Adipocyte (in vitro differentiated cells): Measurements from ENCODE around the gene SLC35F1.
A peak's percentile ranks its signal among the peaks of the same experiment; 100 is the strongest.
"Not testable (repeated sequence)": the region's sequence is repeated elsewhere in the genome, so short reads cannot be mapped to it uniquely, and the experiment has no call there.

Source experiments
- DNase-seq: peaks from one replicate; pipeline ENCODE4 v3.0.0-alpha.2; 2015; ENCODE audit warnings: low read depth
- H3K27me3 ChIP-seq: replicated peaks from 2 replicates; pipeline ENCODE4 v1.7.0; 2013; ENCODE audit warnings: mild to moderate bottlenecking, low read length, moderate library complexity; ENCODE audit not compliant: control insufficient read depth, insufficient read depth
- H3K36me3 ChIP-seq: 2 replicates; pipeline ENCODE4 v1.7.0; 2013; ENCODE audit warnings: low read length, mild to moderate bottlenecking, moderate library complexity; ENCODE audit not compliant: control insufficient read depth, insufficient read depth, severe bottlenecking
- H3K4me1 ChIP-seq: 2 replicates; pipeline ENCODE4 v1.7.0; 2013; ENCODE audit warnings: mild to moderate bottlenecking, low read length, moderate library complexity; ENCODE audit not compliant: control insufficient read depth, insufficient read depth
- H3K4me3 ChIP-seq: 2 replicates; pipeline ENCODE4 v1.7.0; 2013; ENCODE audit warnings: mild to moderate bottlenecking, low read length, moderate library complexity
- H3K9ac ChIP-seq: 2 replicates; pipeline ENCODE4 v1.7.0; 2013; ENCODE audit warnings: mild to moderate bottlenecking, low read length, moderate library complexity
- H3K9me3 ChIP-seq: 2 replicates; pipeline ENCODE4 v1.7.0; 2013; ENCODE audit warnings: mild to moderate bottlenecking, low read length, moderate library complexity; ENCODE audit not compliant: control insufficient read depth

Gene SLC35F1

DNA sequence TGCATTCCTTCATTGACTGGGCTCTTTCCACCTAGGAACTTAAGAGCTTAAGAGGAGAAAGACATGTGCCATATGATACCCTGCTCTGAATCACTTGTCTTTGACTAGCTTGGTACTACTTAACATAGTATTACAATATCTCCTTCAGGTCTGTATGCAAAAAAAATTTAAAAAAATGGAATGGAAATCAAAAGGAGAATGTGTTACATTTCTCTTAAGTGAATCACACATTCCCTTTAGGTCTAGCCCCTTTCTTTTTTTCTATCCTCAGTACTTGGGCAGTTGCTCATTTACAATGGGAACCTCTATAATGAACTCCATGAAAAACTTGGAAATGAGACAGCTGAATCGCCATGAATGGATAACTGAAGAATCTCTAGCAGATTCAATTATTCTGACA is 53.8 kb downstream of the SLC35F1 start:
- no peaks in the 10 kb centered on the region for H3K9me3 ChIP-seq
- no peak for DNase-seq
- H3K4me1 ChIP-seq: no peaks in the 10 kb centered on the region
- H3K27me3 ChIP-seq: no peaks in the 10 kb centered on the region
- H3K9ac ChIP-seq: no peak overlapping the region
- no peak overlapping the region for H3K4me3 ChIP-seq
- no peaks in the 10 kb centered on the region for H3K36me3 ChIP-seq

DNA sequence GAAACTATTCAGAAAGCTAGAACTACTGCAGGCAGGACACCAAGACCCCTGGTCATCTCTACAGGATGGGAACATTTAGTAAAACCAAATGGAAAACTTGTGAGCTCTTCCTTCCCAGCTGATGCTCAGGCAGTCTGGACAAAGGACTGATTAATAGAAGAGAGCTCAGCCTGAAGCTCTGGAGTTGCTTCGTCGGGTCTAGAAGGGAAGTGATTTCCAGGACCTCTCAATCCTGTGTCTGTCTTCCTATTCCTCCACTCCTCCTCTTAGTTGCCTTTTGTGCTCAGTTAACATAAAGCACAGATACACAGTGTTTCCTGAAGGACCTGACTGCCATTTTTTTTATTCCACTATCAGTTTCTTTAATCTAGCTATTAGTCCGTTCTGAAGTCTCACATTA is 54.2 kb downstream of the SLC35F1 start:
- Histone ChIP-seq H3K4me3 (no peak overlapping the region), H3K27me3 (no peaks in the 10 kb centered on the region), H3K36me3 (no peaks in the 10 kb centered on the region), H3K9me3 (no peaks in the 10 kb centered on the region), H3K9ac (no peak overlapping the region), H3K4me1 (no peaks in the 10 kb centered on the region)
- no peak for DNase-seq

- H3K27me3 ChIP-seq, DNase-seq, H3K9ac ChIP-seq, H3K4me1 ChIP-seq, H3K36me3 ChIP-seq, H3K9me3 ChIP-seq, H3K4me3 ChIP-seq: not testable (repeated sequence)
Observed at GRCh38 chr6:117965763-117966162, 58.7 kb downstream of the SLC35F1 start.

GRCh38 chr6:117971637-117972036 is 64.6 kb downstream of the SLC35F1 start:
- no peaks in the 10 kb centered on the region for H3K4me1 ChIP-seq
- H3K9me3 ChIP-seq: no peaks in the 10 kb centered on the region
- no peak for DNase-seq
- no peaks in the 10 kb centered on the region for H3K36me3 ChIP-seq
- no peak overlapping the region for H3K9ac ChIP-seq
- H3K4me3 ChIP-seq: no peak overlapping the region
- no peaks in the 10 kb centered on the region for H3K27me3 ChIP-seq

- no peaks in the 10 kb centered on the region for H3K9me3 ChIP-seq
- no peak overlapping the region for H3K9ac ChIP-seq
- no peaks in the 10 kb centered on the region for H3K27me3 ChIP-seq
- peaks cover 3% of the 10 kb centered on the region for H3K4me1 ChIP-seq
- H3K36me3 ChIP-seq: no peaks in the 10 kb centered on the region
- DNase-seq: no peak
- no peak overlapping the region for H3K4me3 ChIP-seq
Observed at GRCh38 chr6:117974914-117975627, 68.0 kb downstream of the SLC35F1 start.

GRCh38 chr6:117976030-117976651 is 69.1 kb downstream of the SLC35F1 start:
- no peak overlapping the region for H3K4me3 ChIP-seq
- peaks cover 3% of the 10 kb centered on the region for H3K4me1 ChIP-seq
- peak; percentile 58 for DNase-seq
- no peaks in the 10 kb centered on the region for H3K27me3 ChIP-seq
- H3K9ac ChIP-seq: no peak overlapping the region
- H3K36me3 ChIP-seq: no peaks in the 10 kb centered on the region
- H3K9me3 ChIP-seq: no peaks in the 10 kb centered on the region

DNA sequence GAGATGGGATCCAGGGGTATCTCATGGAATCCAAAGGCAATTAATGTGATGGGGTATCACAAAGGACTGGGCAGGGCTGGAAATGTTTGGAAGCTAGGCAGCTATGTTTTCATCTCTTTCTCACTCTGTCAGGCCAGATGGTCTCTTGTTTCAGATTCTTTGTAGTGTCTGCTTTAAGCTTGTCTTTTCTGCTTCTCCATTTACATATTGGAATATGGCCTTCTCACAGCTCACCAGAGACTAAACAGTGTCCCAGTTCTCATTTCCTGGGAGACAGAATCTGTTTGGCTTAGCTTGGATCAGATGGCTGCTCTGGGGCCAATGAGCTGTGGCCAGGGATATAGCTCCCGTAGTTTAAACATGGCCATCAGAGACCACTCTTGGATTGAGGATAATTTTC is 78.9 kb downstream of the SLC35F1 start:
- H3K27me3 ChIP-seq: no peaks in the 10 kb centered on the region
- no peaks in the 10 kb centered on the region for H3K36me3 ChIP-seq
- H3K4me1 ChIP-seq: no peaks in the 10 kb centered on the region
- no peak for DNase-seq
- H3K4me3 ChIP-seq: no peak overlapping the region
- no peaks in the 10 kb centered on the region for H3K9me3 ChIP-seq
- H3K9ac ChIP-seq: no peak overlapping the region

DNA sequence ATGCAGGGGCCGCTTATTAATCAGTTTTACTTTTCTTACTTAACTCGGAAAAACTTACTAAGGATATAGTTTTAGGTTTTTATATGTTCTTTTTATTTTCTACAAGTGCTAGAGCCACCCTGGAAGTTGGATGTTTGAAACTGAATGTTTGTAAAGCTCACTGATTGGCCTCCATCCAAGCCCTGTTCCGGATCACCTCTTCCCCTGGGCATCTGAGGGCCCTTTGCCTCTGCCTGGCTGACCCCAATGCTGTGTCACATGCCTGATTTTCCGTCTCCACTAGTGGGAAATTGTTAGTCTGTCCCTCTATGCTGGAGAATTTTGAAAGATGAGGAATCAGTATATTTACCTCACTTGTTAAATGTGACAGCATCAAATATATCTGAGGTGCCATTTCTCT is 79.3 kb downstream of the SLC35F1 start:
- no peaks in the 10 kb centered on the region for H3K36me3 ChIP-seq
- H3K9ac ChIP-seq: no peak overlapping the region
- no peak overlapping the region for H3K4me3 ChIP-seq
- DNase-seq: no peak
- no peaks in the 10 kb centered on the region for H3K27me3 ChIP-seq
- H3K9me3 ChIP-seq: no peaks in the 10 kb centered on the region
- H3K4me1 ChIP-seq: no peaks in the 10 kb centered on the region

DNA sequence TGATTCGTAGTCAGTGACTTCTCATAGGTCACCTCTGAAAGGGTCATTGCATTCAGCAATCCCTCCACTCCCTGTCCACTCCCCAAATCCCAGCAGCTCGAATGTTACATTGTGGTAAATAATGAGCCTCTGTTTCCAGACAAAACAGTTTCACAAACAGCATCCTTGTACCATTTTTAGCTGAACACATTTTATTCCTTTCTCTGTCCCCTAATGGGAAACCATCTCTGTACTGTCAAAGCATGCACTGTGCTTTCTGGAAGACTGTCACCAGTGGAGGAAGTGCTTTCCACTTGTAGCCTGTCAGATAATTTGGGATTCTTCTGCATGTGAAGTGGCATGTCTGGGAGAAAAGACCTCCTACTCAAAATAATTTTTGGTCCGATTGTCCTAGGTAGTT is 82.0 kb downstream of the SLC35F1 start:
- Histone ChIP-seq H3K9me3 (no peaks in the 10 kb centered on the region), H3K36me3 (no peaks in the 10 kb centered on the region), H3K4me3 (no peak overlapping the region), H3K9ac (no peak overlapping the region), H3K4me1 (no peaks in the 10 kb centered on the region), H3K27me3 (no peaks in the 10 kb centered on the region)
- no peak for DNase-seq

GRCh38 chr6:117990151-117990550 is 83.1 kb downstream of the SLC35F1 start:
- Histone ChIP-seq H3K9ac (no peak overlapping the region), H3K27me3 (no peaks in the 10 kb centered on the region), H3K4me1 (no peaks in the 10 kb centered on the region), H3K36me3 (no peaks in the 10 kb centered on the region), H3K9me3 (no peaks in the 10 kb centered on the region), H3K4me3 (no peak overlapping the region)
- DNase-seq: no peak

GRCh38 chr6:117992856-117993255 is 85.8 kb downstream of the SLC35F1 start:
- Histone ChIP-seq H3K27me3 (no peaks in the 10 kb centered on the region), H3K36me3 (no peaks in the 10 kb centered on the region), H3K9me3 (no peaks in the 10 kb centered on the region), H3K4me1 (no peaks in the 10 kb centered on the region), H3K9ac (no peak overlapping the region), H3K4me3 (no peak overlapping the region)
- no peak for DNase-seq

DNA sequence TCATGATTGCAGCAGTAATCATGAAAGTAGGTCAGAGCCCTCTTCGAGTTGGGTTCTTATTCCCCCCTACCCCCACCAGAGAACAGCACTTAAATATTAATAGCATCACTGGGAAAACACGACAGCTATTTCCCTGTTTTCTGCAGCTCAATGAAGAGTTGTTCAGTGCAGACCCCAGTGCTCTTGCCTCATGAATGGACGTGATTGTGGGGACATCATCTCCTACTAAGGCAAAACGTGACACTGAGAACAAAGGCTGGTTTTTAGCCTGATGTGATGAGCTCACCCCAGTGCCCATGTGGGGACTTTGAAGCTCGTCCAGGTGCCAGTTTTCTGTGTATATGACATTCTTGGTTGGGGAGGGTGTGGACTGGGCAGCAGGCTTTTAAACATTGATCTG is 105.9 kb downstream of the SLC35F1 start:
- Histone ChIP-seq H3K9me3 (no peaks in the 10 kb centered on the region), H3K27me3 (peaks cover 4% of the 10 kb centered on the region), H3K4me3 (no peak overlapping the region), H3K4me1 (no peaks in the 10 kb centered on the region), H3K9ac (no peak overlapping the region), H3K36me3 (no peaks in the 10 kb centered on the region)
- no peak for DNase-seq
